Panc1 (cell line): ENCODE data around the gene CENPF. TPM values are rescaled to one million over a fixed set of nuclear protein-coding genes. Genes with fewer than 3 reads are reported as not detected.

Experiments used
- ATAC-seq: fragments of 200-7000 bp; cut with Tn5 transposase; 2 replicates; pipeline ENCODE4 v1.9.1; 2020; ENCODE audit warnings: mild to moderate bottlenecking, moderate library complexity
- BruUV-seq: library from RNA; stranded (reverse); fragments of 400-500 nt; replicated peaks from 2 replicates; lab custom pipeline; 2021; lab: Mats Ljungman, UMichigan
- CTCF ChIA-PET: fragments of 300-600 bp; sonication (Branson Sonifier 250); formaldehyde crosslinking; loops from one replicate; lab custom pipeline; 2022; ENCODE audit warnings: antibody characterized with exemption; lab: Charles Lee
- POLR2A ChIA-PET: fragments of 300-600 bp; sonication (Branson Sonifier 250); formaldehyde crosslinking; loops from one replicate; lab custom pipeline; 2022; ENCODE audit warnings: antibody characterized with exemption; lab: Charles Lee
- DNase-seq: peaks from one replicate; pipeline ENCODE4 v3.0.0-alpha.2; 2010; ENCODE audit warnings: low read depth, low spot score
- H3K27ac ChIP-seq: 2 replicates; pipeline ENCODE4 v1.5.1; 2011; ENCODE audit warnings: mild to moderate bottlenecking, low read length, inconsistent platforms
- H3K27me3 ChIP-seq: fragments of 200-500 bp; sonication (Bioruptor generic); 2 replicates; pipeline ENCODE4 v1.6.0; 2014; ENCODE audit warnings: low read length, inconsistent platforms; ENCODE audit not compliant: control insufficient read depth, insufficient read depth
- H3K36me3 ChIP-seq: fragments of 200-500 bp; sonication (Bioruptor generic); 2 replicates; pipeline ENCODE4 v1.5.1; 2014; ENCODE audit warnings: inconsistent platforms, mild to moderate bottlenecking, low read length, moderate library complexity; ENCODE audit not compliant: control insufficient read depth, insufficient read depth
- H3K4me1 ChIP-seq: 2 replicates; pipeline ENCODE4 v1.5.1; 2011; ENCODE audit warnings: inconsistent platforms, mild to moderate bottlenecking, low read length, moderate library complexity; ENCODE audit not compliant: control insufficient read depth, insufficient read depth
- H3K4me3 ChIP-seq, 2 experiments: 2 replicates each; pipeline ENCODE4 v1.5.1; 2011 to 2012; ENCODE audit warnings: low read depth in 2 of 2, low read length in 2 of 2, mild to moderate bottlenecking in 2 of 2, inconsistent platforms in 1 of 2, moderate library complexity in 1 of 2
- H3K9me3 ChIP-seq: fragments of 200-500 bp; sonication (Bioruptor generic); 2 replicates; pipeline ENCODE4 v1.5.1; 2014; ENCODE audit warnings: low read depth, mild to moderate bottlenecking, inconsistent platforms, low read length, moderate library complexity; ENCODE audit not compliant: control insufficient read depth, insufficient read depth
- POLR2AphosphoS5 ChIP-seq: IDR thresholded peaks from 2 replicates; pipeline ENCODE4 v1.6.1; 2012; ENCODE audit warnings: mild to moderate bottlenecking, low read depth, low read length, moderate library complexity
- REST ChIP-seq, 2 experiments: IDR thresholded peaks; 2 replicates each; pipeline ENCODE4 v1.6.1; 2011 to 2012; ENCODE audit warnings: low read depth in 2 of 2, control low read depth in 1 of 2, low read length in 1 of 2, mild to moderate bottlenecking in 1 of 2, moderate library complexity in 1 of 2; ENCODE audit not compliant: insufficient read depth in 1 of 2
- SIN3A ChIP-seq: IDR thresholded peaks from 2 replicates; pipeline ENCODE4 v1.6.1; 2012; ENCODE audit warnings: low read depth, mild to moderate bottlenecking, low read length, moderate library complexity, borderline replicate concordance; ENCODE audit not compliant: insufficient read depth
- TCF7L2 ChIP-seq: IDR thresholded peaks from 2 replicates; pipeline ENCODE4 v1.6.1; 2011; ENCODE audit warnings: mild to moderate bottlenecking, low read depth, low read length, inconsistent platforms
- in situ Hi-C: cut with HindIII; loops from 2 replicates; pipeline ENCODE4 v1.10.0; 2016; ENCODE audit warnings: low sequenced_read_pairs, low pct_unique_long_range_greater_than_20kb
- intact Hi-C: fragments of 100-400 bp; cut with micrococcal nuclease; formaldehyde crosslinking; loops from one replicate; pipeline ENCODE4 v1.10.0; 2022; ENCODE audit not compliant: unreplicated experiment
- total RNA-seq: library from RNA; stranded (reverse); gene quantifications from one replicate; pipeline ENCODE4 v1.2.1, GENCODE V29; 2021; ENCODE audit not compliant: unreplicated experiment
- TF ChIP-seq, protein P1 (sequence below): fragments of 450-650 bp; IDR thresholded peaks from 2 replicates; pipeline ENCODE4 v1.5.1; 2017; ENCODE audit warnings: mild to moderate bottlenecking

The CENPF gene
- total RNA-seq, 1 experiment from 2014 or later = 156 TPM

GRCh38 chr1:214678386-214678785 lies 75.4 kb downstream of the CENPF start:
- H3K27ac ChIP-seq = no peak overlapping the region

GRCh38 chr1:214683621-214684020 lies 80.6 kb downstream of the CENPF start:
- TF ChIP-seq REST (IDR thresholded peaks at IDR 0.05; ENCODE audit: insufficient read depth in 1 of 2, low read depth in 2 of 2, low read length in 1 of 2) = no peak
- Histone ChIP-seq H3K27me3 (no peaks in the 10 kb centered on the region), H3K4me1 (no peaks in the 10 kb centered on the region), H3K36me3 (no peaks in the 10 kb centered on the region), H3K4me3 (no peak overlapping the region), H3K27ac (no peak overlapping the region), H3K9me3 (no peaks in the 10 kb centered on the region)
- no TSS peak for BruUV-seq
- ChIA-PET POLR2A (no interaction called here), CTCF (no interaction called here)
- ATAC-seq (no peak), DNase-seq (no peak)
- in situ Hi-C loops = no loop called here
- intact Hi-C loops = no loop called here

More at GRCh38 chr1:214678386-214678785, 75.4 kb downstream of the CENPF start:
- ChIA-PET CTCF (no interaction called here), POLR2A (no interaction called here)
- TF ChIP-seq, protein P1, sequence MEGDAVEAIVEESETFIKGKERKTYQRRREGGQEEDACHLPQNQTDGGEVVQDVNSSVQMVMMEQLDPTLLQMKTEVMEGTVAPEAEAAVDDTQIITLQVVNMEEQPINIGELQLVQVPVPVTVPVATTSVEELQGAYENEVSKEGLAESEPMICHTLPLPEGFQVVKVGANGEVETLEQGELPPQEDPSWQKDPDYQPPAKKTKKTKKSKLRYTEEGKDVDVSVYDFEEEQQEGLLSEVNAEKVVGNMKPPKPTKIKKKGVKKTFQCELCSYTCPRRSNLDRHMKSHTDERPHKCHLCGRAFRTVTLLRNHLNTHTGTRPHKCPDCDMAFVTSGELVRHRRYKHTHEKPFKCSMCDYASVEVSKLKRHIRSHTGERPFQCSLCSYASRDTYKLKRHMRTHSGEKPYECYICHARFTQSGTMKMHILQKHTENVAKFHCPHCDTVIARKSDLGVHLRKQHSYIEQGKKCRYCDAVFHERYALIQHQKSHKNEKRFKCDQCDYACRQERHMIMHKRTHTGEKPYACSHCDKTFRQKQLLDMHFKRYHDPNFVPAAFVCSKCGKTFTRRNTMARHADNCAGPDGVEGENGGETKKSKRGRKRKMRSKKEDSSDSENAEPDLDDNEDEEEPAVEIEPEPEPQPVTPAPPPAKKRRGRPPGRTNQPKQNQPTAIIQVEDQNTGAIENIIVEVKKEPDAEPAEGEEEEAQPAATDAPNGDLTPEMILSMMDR = no peak
- TF ChIP-seq SIN3A (no peak), TCF7L2 (no peak), POLR2AphosphoS5 (no peak), REST (IDR thresholded peaks at IDR 0.05; ENCODE audit: insufficient read depth in 1 of 2, low read depth in 2 of 2, low read length in 1 of 2) (no peak)
- Histone ChIP-seq H3K36me3 (no peaks in the 10 kb centered on the region), H3K9me3 (no peaks in the 10 kb centered on the region), H3K4me1 (no peaks in the 10 kb centered on the region), H3K4me3 (no peak overlapping the region), H3K27me3 (no peaks in the 10 kb centered on the region)
- BruUV-seq = no TSS peak
- intact Hi-C loops = no loop called here
- in situ Hi-C loops = no loop called here
- no peak for ATAC-seq
- no peak for DNase-seq
